Peyer's patch (tissue), 4 donors: Measurements from ENCODE around the gene PDLIM5.

Experiments used
- POLR2A ChIP-seq, 2 donors: fragments of 450-650 bp; IDR thresholded peaks; one replicate each; pipeline ENCODE4 v1.5.1; 2017; ENCODE audit warnings: antibody characterized with exemption in 2 of 2, mild to moderate bottlenecking in 2 of 2, moderate library complexity in 2 of 2
- TF ChIP-seq, protein P1 (sequence below), 6 experiments: fragments of 450-650 bp in 4 of 6; fragments of 200-600 bp in 2 of 6; sonication (generic) in 1 of 6; IDR thresholded peaks; one replicate each; pipeline ENCODE4 v1.5.1; 2017 to 2019; ENCODE audit warnings: antibody characterized with exemption in 6 of 6, mild to moderate bottlenecking in 3 of 6, moderate library complexity in 1 of 6

DNA sequence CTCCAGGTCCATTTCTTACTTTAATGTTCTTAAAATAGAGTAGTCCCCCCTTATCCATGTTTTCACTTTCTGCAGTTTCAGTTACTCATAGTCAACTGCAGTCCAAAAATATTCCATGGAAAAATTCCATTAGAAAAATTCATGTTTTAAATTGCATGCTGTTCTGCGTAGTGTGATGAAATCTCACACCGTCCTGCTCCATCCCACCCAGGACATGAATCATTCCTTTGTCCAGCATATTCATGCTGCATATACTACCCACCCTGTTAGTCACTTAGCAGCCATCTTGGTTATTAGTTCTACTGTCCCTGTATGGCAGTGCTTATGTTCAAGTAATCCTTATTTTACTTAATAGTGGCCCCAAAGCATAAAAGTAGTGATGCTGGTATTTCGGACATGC, 5.4 kb upstream of the PDLIM5 start:
- TF ChIP-seq POLR2A (IDR thresholded peaks at IDR 0.05), result no peak
- TF ChIP-seq, protein P1, sequence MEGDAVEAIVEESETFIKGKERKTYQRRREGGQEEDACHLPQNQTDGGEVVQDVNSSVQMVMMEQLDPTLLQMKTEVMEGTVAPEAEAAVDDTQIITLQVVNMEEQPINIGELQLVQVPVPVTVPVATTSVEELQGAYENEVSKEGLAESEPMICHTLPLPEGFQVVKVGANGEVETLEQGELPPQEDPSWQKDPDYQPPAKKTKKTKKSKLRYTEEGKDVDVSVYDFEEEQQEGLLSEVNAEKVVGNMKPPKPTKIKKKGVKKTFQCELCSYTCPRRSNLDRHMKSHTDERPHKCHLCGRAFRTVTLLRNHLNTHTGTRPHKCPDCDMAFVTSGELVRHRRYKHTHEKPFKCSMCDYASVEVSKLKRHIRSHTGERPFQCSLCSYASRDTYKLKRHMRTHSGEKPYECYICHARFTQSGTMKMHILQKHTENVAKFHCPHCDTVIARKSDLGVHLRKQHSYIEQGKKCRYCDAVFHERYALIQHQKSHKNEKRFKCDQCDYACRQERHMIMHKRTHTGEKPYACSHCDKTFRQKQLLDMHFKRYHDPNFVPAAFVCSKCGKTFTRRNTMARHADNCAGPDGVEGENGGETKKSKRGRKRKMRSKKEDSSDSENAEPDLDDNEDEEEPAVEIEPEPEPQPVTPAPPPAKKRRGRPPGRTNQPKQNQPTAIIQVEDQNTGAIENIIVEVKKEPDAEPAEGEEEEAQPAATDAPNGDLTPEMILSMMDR (IDR thresholded peaks at IDR 0.05), result no peak
